K562 (cell line): ENCODE measurements around the gene CERS6. TPM values are rescaled to one million over a fixed set of nuclear protein-coding genes. Genes with fewer than 3 reads are reported as not detected.

Source experiments
- ASH1L ChIP-seq: fragments of 450-650 bp; IDR thresholded peaks from 2 replicates; pipeline ENCODE4 v1.6.1; 2018; ENCODE audit warnings: borderline replicate concordance, mild to moderate bottlenecking, low read depth; ENCODE audit not compliant: partially characterized antibody
- DMBX1 ChIP-seq: fragments of 250-450 bp; sonication (Bioruptor Pico); IDR thresholded peaks from 2 replicates; pipeline ENCODE4 v1.8.0; 2022; ENCODE audit warnings: inconsistent platforms, mild to moderate bottlenecking, moderate library complexity, borderline replicate concordance
- ELF1 ChIP-seq: fragments of 200-800 bp; sonication (Bioruptor generic); IDR thresholded peaks from 2 replicates; pipeline ENCODE4 v1.6.1; 2016; ENCODE audit warnings: missing genetic modification characterization, missing compliant biosample characterization
- ESRRB ChIP-seq: fragments of 250-450 bp; sonication (Bioruptor Pico); IDR thresholded peaks from 2 replicates; pipeline ENCODE4 v1.5.0; 2020; ENCODE audit warnings: mild to moderate bottlenecking, moderate library complexity, borderline replicate concordance
- ILK ChIP-seq: fragments of 450-650 bp; IDR thresholded peaks from 2 replicates; pipeline ENCODE4 v1.6.1; 2016; ENCODE audit warnings: missing genetic modification characterization, low read depth, mild to moderate bottlenecking, missing compliant biosample characterization, moderate library complexity, borderline replicate concordance
- KDM1A ChIP-seq, 2 experiments: fragments of 450-650 bp; IDR thresholded peaks; 2 replicates each; pipeline ENCODE4 v1.6.1; 2016; ENCODE audit warnings: mild to moderate bottlenecking in 2 of 2
- LARP7 ChIP-seq: fragments of 450-650 bp; IDR thresholded peaks from 2 replicates; pipeline ENCODE4 v1.6.1; 2016
- MTA1 ChIP-seq: fragments of 450-650 bp; IDR thresholded peaks from 2 replicates; pipeline ENCODE4 v1.6.1; 2017; ENCODE audit warnings: borderline replicate concordance
- MYNN ChIP-seq, 2 experiments: sonication (generic); formaldehyde crosslinking in 1 of 2; IDR thresholded peaks; 2 replicates each; pipeline versions ENCODE4 v1.5.0 to v1.6.1; 2016 to 2020; ENCODE audit warnings: antibody characterized with exemption in 1 of 2, missing genetic modification reagents in 1 of 2
- NCOA1 ChIP-seq: fragments of 450-650 bp; IDR thresholded peaks from 2 replicates; pipeline ENCODE4 v1.6.1; 2016; ENCODE audit warnings: low read depth
- PML ChIP-seq: IDR thresholded peaks from 2 replicates; pipeline ENCODE4 v1.6.1; 2012; ENCODE audit warnings: low read length, inconsistent platforms
- RBM25 ChIP-seq: fragments of 200-400 bp; formaldehyde crosslinking; IDR thresholded peaks from 2 replicates; pipeline ENCODE4 v1.6.1; 2018; ENCODE audit warnings: low read length, low read depth, moderate library complexity; ENCODE audit not compliant: severe bottlenecking
- SUPT5H ChIP-seq: fragments of 450-650 bp; IDR thresholded peaks from 2 replicates; pipeline ENCODE4 v1.6.1; 2016
- ZSCAN32 ChIP-seq: fragments of 450-650 bp; formaldehyde crosslinking; IDR thresholded peaks from 2 replicates; pipeline ENCODE4 v1.4.0; 2020; ENCODE audit warnings: mild to moderate bottlenecking, moderate library complexity
- polyA plus RNA-seq, 8 experiments: library from polyadenylated mRNA; depleted of rRNA in 4 of 8; stranded (reverse) in 5 of 8; unstranded in 3 of 8; fragments of >200 nt; fragmentation: Nextera tagmentation in 2 of 8; fragmentation: Illumina TruSeq in 1 of 8; extraction: Ambion mirVana in 2 of 8; extraction: Trizol in 1 of 8; gene quantifications; 2 replicates each; pipeline versions ENCODE4 v1.2.1 to v1.2.3, GENCODE V29; 2011 to 2014; ENCODE audit warnings: inconsistent platforms in 1 of 8, missing spikeins in 1 of 8
- total RNA-seq, 7 experiments: library from RNA; depleted of rRNA in 6 of 7; stranded (reverse); fragments of >200 nt in 6 of 7; fragmentation: Illumina TruSeq in 2 of 7; extraction: Trizol in 2 of 7; gene quantifications; 2 replicates each; pipeline versions ENCODE4 v1.2.1 to v1.2.3, GENCODE V29; 2011 to 2021; ENCODE audit warnings: low replicate concordance in 1 of 7
- TF ChIP-seq, protein P1 (sequence below): sonication (generic); formaldehyde crosslinking; IDR thresholded peaks from 2 replicates; pipeline ENCODE4 v1.8.1; 2023; ENCODE audit warnings: mild to moderate bottlenecking, missing genetic modification reagents
- TF ChIP-seq, protein P2 (sequence below): sonication (generic); formaldehyde crosslinking; IDR thresholded peaks from 2 replicates; pipeline ENCODE4 v1.9.0; 2022; ENCODE audit warnings: mild to moderate bottlenecking, missing genetic modification reagents
- TF ChIP-seq, protein P3 (sequence below), 3 experiments: IDR thresholded peaks in 2 of 3; conservative IDR thresholded peaks in 1 of 3; 2 replicates each; pipeline ENCODE4 v1.5.1; 2011 to 2012; ENCODE audit warnings: low read length in 3 of 3, mild to moderate bottlenecking in 3 of 3, control low read depth in 2 of 3, improper control_type of control experiment in 1 of 3, inconsistent platforms in 1 of 3, low read depth in 1 of 3, mixed read lengths in 1 of 3, moderate library complexity in 1 of 3; ENCODE audit not compliant: insufficient read depth in 2 of 3

Gene CERS6
- total and polyA plus RNA-seq, 9 of the 15 experiments (the other 6 are each of a cell fraction or from before 2014, with no cell fraction given) = 1.6 to 13.6 (median 11.4) TPM

DNA sequence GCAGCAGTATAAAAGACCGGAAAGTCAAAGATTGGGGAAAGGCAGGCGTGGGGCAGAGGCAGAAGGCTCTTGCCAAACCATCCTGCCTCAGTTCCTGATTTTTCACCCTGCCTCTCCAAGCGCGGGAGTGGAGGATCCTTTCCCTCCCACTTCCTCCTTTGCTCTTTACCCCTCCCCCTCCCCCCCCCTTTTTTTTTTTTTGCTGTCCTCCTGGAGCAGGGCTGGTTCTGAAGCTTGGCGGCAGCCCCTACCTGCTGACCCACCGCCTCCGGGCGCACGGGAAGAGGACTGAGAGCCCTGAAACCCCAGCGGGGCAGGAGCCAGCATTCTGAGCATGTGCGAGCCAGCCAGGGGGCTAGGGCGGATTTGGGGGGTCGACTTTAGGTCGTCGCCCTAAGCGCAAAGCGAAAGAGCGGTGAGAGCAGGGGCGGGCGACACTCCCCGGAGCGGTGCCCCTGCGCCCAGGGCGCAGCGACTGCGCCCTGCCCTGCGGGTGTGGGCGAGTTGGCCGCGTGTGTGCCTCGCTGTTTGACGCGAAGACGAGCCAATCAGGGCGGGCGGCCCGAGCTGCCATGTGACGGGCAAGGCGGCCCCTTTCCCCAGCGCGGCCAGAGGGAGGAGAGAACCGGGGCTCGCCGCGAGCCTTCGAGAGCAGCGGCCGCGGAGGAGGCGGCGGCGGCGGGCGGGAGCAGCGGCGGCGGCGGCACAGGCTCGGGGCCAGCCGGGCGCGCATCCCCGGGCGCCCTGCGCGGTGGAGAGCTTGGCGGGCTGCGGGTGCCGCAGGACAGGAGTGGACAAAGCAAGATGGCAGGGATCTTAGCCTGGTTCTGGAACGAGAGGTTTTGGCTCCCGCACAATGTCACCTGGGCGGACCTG lies at the start of gene CERS6 (continued):
- TF ChIP-seq ZSCAN32 (CRISPR knock-in tag) (no peak), ASH1L (no peak), RBM25 (peak; percentile 95), KDM1A (IDR thresholded peaks at IDR 0.05) (peak in 1 of 2 experiments; percentile 64; a peak in 1 of 4 replicates), ELF1 (tag) (no peak; the same call in 1 of the 2 replicates), NCOA1 (no peak), MTA1 (no peak), DMBX1 (no peak), ESRRB (CRISPR knock-in tag) (no peak), MYNN (IDR thresholded peaks at IDR 0.05) (no peak; the same call in 1 of the 2 replicates), MYNN (CRISPR knock-in tag; IDR thresholded peaks at IDR 0.05) (no peak), ILK (tag) (no peak), SUPT5H (peak; percentile 68), PML (peak; percentile 51; the same call in 1 of the 2 replicates), LARP7 (no peak)
- TF ChIP-seq, protein P1, sequence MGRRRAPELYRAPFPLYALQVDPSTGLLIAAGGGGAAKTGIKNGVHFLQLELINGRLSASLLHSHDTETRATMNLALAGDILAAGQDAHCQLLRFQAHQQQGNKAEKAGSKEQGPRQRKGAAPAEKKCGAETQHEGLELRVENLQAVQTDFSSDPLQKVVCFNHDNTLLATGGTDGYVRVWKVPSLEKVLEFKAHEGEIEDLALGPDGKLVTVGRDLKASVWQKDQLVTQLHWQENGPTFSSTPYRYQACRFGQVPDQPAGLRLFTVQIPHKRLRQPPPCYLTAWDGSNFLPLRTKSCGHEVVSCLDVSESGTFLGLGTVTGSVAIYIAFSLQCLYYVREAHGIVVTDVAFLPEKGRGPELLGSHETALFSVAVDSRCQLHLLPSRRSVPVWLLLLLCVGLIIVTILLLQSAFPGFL (CRISPR knock-in tag) = no peak
- TF ChIP-seq, protein P2, sequence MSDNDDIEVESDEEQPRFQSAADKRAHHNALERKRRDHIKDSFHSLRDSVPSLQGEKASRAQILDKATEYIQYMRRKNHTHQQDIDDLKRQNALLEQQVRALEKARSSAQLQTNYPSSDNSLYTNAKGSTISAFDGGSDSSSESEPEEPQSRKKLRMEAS (CRISPR knock-in tag) = peak; percentile 99
- TF ChIP-seq, protein P3, sequence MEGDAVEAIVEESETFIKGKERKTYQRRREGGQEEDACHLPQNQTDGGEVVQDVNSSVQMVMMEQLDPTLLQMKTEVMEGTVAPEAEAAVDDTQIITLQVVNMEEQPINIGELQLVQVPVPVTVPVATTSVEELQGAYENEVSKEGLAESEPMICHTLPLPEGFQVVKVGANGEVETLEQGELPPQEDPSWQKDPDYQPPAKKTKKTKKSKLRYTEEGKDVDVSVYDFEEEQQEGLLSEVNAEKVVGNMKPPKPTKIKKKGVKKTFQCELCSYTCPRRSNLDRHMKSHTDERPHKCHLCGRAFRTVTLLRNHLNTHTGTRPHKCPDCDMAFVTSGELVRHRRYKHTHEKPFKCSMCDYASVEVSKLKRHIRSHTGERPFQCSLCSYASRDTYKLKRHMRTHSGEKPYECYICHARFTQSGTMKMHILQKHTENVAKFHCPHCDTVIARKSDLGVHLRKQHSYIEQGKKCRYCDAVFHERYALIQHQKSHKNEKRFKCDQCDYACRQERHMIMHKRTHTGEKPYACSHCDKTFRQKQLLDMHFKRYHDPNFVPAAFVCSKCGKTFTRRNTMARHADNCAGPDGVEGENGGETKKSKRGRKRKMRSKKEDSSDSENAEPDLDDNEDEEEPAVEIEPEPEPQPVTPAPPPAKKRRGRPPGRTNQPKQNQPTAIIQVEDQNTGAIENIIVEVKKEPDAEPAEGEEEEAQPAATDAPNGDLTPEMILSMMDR (IDR thresholded peaks at IDR 0.05 in 2 of 3, conservative IDR thresholded peaks at IDR 0.05 in 1 of 3; ENCODE audit: insufficient read depth in 2 of 3, low read depth in 1 of 3, low read length in 3 of 3) = no peak
